Ishikawa (cell line): Measurements from ENCODE around the gene CMTM2.

Experiments
- CEBPB ChIP-seq: IDR thresholded peaks from 2 replicates; pipeline ENCODE4 v1.6.1; 2012
- EP300 ChIP-seq: IDR thresholded peaks from 2 replicates; pipeline ENCODE4 v1.6.1; 2012; ENCODE audit warnings: borderline replicate concordance
- TEAD4 ChIP-seq: IDR thresholded peaks from 2 replicates; pipeline ENCODE4 v1.6.1; 2012
- USF1 ChIP-seq: IDR thresholded peaks from 2 replicates; pipeline ENCODE4 v1.6.1; 2012
- YY1 ChIP-seq: IDR thresholded peaks from 2 replicates; pipeline ENCODE4 v1.6.1; 2012; ENCODE audit warnings: low read depth
- TF ChIP-seq, protein P1 (sequence below): IDR thresholded peaks from 2 replicates; pipeline ENCODE4 v1.6.1; 2012

DNA sequence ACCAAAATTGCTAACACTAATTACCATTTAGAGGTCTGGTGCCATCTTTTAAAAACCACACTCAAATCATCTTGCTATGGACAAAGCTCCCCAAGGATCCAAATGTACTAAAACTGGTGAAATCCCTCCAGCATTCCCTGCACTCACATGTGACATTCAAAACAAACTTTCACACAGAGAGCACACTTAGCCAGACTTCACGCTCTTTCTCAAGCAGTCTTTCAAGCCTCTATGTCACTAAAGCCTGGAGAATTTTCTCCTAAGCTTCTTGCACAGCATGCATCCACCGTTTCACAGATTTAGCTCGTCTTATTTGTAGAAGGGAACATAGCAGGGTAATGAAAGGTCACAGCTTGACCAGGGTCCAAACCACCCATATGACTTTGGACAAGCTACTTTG lies 44.5 kb downstream of the CMTM2 start:
- TF ChIP-seq, protein P1, sequence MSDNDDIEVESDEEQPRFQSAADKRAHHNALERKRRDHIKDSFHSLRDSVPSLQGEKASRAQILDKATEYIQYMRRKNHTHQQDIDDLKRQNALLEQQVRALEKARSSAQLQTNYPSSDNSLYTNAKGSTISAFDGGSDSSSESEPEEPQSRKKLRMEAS = no peak
- TF ChIP-seq EP300 (no peak), YY1 (no peak), CEBPB (no peak), TEAD4 (no peak), USF1 (no peak)
